Dedifferentiated amniotic fluid mesenchymal stem cell (primary cell): ENCODE measurements around the gene SMC1B.
"Not testable (repeated sequence)": the region's sequence is repeated elsewhere in the genome, so short reads cannot be mapped to it uniquely, and the experiment has no call there.

Experiments
- DNase-seq: peaks from one replicate; pipeline ENCODE4 v3.0.0-alpha.2; 2016; ENCODE audit errors: extremely low spot score

Gene SMC1B

GRCh38 chr22:45349916-45350315 is 63.5 kb downstream of the SMC1B start:
- no peak for DNase-seq

- DNase-seq: no peak
Measured at GRCh38 chr22:45344334-45344733, 69.1 kb downstream of the SMC1B start.

DNA sequence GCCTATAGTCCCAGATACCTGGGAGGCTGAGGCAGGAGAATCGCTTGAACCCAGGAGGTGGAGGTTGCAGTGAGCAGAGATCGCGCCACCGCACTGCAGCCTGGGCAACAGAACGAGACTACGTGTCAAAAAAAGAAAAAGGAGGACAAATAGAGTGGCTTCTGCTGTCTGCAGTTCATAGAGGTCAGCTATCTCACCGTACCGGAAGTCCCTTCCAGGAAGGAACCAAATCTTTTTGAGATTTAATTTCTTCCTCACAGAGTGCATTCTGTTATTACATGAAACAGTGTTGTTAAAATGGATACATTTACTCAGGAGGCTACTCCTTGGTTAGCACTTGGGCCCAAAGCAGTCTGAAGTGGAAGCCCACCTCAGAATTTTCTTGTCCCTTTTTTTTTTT is 70.3 kb downstream of the SMC1B start:
- no peak for DNase-seq

DNA sequence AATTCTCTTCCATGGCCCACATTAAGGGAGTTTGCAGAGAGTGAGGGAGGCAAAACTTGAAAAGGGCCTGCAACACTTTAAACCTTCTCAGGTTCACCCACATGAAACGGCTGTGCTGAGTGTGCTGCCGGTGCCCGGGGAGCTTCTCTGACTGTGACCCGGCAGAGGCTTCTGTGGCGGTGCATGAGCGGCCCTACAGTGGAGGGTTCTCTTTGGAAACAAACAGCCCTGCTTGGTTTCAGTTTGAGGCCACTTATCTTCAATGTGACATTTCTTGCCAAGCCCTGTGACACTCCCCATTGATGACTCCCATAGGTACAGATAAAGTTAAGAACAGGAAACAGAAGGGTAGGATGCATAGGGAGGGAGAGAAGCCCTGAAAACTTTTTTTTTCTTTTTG is 71.9 kb downstream of the SMC1B start:
- DNase-seq: no peak

GRCh38 chr22:45340323-45340722 is 73.1 kb downstream of the SMC1B start:
- no peak for DNase-seq

DNA sequence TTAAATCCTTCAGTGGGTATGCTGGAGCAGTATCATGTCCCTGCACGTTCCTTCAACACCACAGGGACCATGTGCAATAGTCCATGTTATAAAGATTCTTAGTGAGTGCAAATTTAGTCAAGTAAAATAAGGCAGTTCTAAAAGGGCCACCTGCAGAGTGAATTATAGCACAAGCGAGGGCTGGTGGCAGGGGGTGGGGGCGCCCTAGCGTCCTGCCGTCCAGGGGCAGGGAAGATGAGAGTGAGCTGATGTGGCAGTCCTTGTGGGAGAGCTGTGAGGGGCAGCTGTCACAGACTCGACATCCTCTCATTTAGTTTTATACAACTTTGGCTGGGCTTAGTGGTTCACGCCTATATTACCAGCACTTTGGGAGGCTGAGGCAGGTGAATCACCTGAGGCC is 74.6 kb downstream of the SMC1B start:
- no peak for DNase-seq

GRCh38 chr22:45337536-45337935 is 75.9 kb downstream of the SMC1B start:
- no peak for DNase-seq

DNA sequence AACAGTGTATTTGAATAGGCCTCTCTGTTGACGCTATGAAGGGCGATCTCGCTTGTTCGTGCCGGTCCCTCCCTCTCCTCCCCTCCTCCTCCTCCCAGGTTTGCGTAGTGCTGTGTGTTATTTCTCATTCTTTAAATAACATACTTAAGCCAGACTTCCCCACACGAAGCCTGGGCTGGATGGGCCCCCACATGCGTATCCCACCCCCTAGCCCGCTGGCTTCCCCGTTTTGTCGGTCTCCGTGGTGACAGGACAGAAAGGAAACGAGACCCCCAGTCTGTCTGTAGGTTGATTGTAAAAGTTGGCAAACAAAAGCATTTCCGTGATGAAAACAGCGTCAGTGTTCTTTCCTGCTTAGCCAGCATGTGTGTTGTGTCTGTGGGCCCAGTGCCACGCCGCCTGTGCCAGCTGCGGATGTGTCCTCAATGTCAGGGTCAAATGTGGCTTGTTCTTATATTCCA is 76.4 kb downstream of the SMC1B start:
- DNase-seq: no peak

- DNase-seq: no peak
Measured at GRCh38 chr22:45335854-45336522, 77.4 kb downstream of the SMC1B start.

- no peak for DNase-seq
Measured at GRCh38 chr22:45335021-45335818, 78.2 kb downstream of the SMC1B start.

DNA sequence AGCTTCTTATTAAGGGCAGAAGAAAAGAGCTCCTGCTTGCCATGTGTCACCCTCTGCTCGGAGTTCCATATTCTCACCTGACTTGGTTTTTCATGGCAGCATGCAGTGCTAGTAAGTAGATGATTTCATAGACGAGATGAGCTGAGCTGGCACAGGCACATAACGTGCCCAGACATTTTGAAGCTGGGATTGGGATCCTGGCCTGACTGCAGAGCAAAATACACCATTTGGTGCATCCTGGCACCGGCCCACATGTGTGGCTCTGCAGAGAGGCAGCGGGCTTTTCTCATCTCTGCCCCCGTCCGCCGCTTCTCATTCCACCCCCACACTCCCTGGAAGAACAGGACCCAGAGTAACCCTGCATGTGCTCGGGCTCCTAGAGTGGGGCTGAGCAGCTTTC is 78.9 kb downstream of the SMC1B start:
- no peak for DNase-seq

GRCh38 chr22:45334068-45334467 is 79.3 kb downstream of the SMC1B start:
- no peak for DNase-seq

DNA sequence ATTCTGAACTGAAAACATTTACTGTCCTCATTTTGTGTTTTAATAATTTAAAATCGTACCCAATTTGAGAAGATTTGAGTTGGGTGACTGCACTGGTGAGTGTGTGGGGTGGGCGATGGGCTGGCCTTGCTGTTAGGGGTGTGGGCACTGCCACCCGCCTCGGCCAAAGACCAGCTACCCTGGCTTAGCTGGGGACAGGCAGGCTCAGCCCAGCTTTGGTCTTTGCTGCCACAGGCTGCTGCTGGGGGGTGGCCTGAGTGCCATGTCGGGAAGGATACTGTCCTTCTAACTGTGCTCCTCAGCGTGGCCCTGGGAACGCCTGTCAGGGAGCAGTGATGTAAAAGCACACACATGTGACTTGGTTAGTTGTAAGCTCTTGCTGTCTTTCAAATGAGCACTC is 81.4 kb downstream of the SMC1B start:
- DNase-seq: no peak

GRCh38 chr22:45331486-45331885 is 81.9 kb downstream of the SMC1B start:
- DNase-seq: no peak

- no peak for DNase-seq
Measured at GRCh38 chr22:45330548-45330947, 82.9 kb downstream of the SMC1B start.

DNA sequence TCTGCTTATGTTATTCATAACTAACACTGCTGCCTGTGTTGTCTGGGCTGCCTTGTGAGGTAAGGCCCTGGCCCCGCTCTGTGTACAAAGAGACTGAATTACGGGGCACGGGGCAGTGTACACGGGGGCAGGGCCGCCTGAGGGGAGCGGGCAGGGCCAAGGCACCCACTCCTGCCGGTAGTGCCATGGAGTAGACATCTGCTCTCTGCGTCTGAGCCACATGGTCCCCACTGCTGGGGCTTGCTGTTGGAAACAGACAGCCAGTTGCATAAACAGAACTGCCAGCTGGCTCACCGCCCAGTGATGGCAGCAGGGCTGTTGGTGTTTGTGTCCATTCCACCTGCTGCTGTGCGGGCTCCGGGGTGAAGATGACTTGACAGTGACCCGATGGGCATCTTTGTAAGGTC is 83.9 kb downstream of the SMC1B start:
- no peak for DNase-seq

DNA sequence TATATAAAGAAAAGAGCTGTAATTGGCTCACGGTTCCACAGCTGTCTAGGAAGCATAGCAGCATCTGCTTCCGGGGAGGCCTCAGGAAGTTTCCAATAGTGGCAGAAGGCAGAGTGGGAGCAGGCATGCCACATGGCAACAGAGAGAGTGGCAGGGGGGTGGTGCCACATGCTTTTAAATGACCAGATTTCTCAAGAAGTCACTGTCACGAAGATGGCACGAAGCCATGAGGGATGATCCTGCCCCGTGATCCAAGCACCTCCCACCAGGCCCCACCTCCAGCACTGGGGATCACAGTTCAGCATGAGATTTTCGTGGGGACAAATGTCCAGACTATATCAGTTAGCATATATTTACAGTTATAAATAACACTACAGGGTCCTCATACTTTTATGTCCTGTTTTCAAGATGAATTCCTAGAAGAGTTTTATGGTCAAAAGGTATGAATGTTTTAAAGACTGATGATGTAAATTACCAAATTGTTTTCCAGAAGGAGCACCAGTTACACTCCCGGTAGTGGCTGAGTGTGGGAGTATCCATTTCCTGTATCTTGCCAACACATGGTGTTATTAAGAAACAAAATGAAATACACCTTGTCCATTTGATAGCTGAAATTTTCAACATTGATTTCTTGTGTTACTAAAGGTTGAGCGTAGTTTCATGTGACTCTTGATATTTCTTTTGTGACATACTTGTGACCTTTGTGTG is 84.4 kb downstream of the SMC1B start:
- no peak for DNase-seq

DNA sequence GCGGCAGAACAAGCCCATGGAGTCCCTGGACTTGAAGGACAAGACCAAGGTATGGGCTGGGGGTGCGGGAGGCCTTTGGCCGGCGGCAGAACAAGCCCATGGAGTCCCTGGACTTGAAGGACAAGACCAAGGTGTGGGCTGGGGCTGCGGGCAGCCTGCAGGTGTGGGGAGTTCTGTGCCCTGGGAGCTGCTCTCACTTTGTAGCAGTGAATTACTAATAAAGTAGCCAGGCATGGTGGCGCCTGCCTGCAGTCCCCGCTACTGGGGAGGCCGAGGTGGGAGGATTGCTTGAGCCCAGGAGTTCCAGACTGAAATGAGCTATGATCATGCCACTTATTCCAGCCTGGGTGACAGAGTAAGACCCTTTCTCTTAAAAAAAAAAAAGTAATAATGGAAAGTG is 85.1 kb downstream of the SMC1B start:
- DNase-seq: not testable (repeated sequence)

DNA sequence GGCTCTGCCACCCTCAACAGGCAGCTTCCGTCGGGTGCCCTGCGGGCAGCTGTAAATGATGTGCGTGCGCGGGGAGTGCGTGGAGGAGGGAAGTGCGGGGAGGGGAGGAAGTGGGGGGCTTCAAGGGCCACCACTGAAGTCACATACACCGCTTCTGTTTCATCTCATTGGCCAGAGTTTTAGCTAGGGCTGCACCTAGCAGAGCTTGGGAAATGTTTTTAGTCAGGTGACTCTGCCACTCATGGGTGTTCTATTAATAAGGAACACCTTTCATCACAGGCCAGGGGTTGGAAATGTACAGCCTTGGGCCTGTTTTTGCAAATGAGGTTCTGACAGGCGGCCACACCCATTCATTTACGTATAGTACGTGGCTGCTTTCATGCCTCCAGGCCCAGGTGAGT is 89.1 kb downstream of the SMC1B start:
- no peak for DNase-seq

DNA sequence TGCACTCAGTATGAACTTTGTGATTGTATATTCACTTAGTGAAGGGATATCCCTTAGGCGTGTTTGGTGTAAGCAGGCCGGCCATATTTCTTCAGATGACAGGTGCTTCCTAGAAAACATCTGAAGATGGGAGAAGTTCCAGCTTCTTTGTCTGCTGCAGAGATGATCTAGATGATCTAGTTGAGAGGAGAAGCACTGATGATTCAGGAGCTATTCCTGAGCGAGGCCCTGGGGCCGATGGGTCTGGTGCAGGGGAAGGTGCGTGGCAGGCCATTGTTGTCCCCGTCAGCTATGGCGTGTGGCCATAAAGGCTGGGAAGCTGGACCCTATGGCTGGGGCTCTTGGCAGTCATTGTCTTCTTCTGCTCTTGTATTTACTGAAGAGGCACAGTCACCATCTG is 89.7 kb downstream of the SMC1B start:
- DNase-seq: no peak

DNA sequence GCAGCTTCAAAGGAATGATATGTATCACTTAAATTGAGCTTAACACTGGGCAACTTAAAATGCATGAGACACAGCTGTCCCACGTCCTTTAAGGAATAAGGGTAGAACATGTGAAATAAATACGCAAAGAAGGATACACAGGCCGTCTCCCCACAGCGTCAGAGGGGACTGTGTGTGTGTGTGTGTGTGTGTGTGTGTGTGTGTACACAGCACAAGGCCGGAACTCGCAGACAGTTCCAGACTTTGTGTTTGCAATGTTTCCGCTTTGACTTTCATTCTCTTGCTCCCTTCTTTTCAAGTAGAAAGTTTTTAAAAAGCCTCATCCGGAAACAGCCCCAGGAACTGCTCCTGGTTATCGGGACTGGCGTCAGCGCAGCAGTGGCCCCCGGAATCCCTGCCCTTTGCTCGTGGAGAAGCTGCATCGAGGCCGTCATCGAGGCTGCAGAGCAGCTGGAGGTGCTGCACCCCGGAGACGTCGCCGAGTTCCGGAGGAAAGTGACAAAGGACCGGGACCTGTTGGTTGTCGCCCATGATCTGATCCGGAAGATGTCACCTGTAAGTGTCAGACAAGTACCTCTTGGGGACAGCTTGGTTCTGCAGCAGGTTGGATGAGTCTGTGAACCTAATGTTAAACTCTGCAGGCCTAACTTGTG is 90.4 kb downstream of the SMC1B start:
- no peak for DNase-seq

DNA sequence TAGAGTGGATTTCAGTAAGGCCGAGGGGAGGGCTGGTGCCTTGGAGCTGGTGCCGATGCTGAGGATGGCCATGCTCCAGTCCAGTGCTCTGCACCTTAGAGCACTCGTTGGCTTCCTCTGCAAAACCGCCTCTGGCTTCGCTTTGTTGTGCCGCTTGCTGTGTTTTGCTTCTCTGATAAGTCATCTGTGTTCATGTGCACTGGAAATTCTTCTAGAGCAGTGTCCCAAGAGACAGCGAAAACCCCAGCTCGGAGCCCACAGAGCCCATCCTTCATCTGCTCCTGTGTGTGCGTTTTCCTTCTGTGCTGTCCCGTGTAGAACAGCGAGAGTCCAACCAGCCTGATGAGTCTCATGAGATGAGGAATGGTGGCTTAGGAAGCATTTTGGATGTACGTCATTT is 91.6 kb downstream of the SMC1B start:
- no peak for DNase-seq
